Measurements from ENCODE around the gene CHPF2. TPM values are rescaled to one million over a fixed set of nuclear protein-coding genes. Genes with fewer than 3 reads are reported as not detected.

Gene CHPF2
- total RNA-seq, 4 donors from 2014 or later, result 18.5 to 32.6 (median 31.2) TPM

GRCh38 chr7:151218170-151218569 lies 14.1 kb upstream of the CHPF2 start:
- Histone ChIP-seq H3K4me1 (no peaks in the 10 kb centered on the region), H3K36me3 (no peaks in the 10 kb centered on the region), H3K27me3 (no peaks in the 10 kb centered on the region), H3K4me3 (no peak overlapping the region), H3K9me3 (no peaks in the 10 kb centered on the region), H3K27ac (no peak overlapping the region)
- no peak for DNase-seq
- TF ChIP-seq POLR2A (IDR thresholded peaks at IDR 0.05), result no peak
- TF ChIP-seq CTCF (IDR thresholded peaks at IDR 0.05), result no peak
- intact Hi-C loops (cut with DNase I; ENCODE audit: low total_unique reads), result no loop called here

GRCh38 chr7:151223728-151224127 lies 8.6 kb upstream of the CHPF2 start:
- intact Hi-C loops (cut with DNase I; ENCODE audit: low total_unique reads), result loop anchor here (10.0 kb wide), 1 partner anchor 1349 kb away; the partner anchor contains the start of gene ATP6V0E2
- Histone ChIP-seq H3K4me3 (no peak overlapping the region), H3K27ac (no peak overlapping the region), H3K4me1 (peaks cover 12% of the 10 kb centered on the region in 2 donors), H3K36me3 (no peaks in the 10 kb centered on the region), H3K27me3 (no peaks in the 10 kb centered on the region), H3K9me3 (no peaks in the 10 kb centered on the region)
- TF ChIP-seq POLR2A (IDR thresholded peaks at IDR 0.05) (no peak), CTCF (IDR thresholded peaks at IDR 0.05) (no peak)
- DNase-seq, result no peak

- Histone ChIP-seq H3K4me1 (peaks cover 12% of the 10 kb centered on the region in 2 donors), H3K27me3 (no peaks in the 10 kb centered on the region), H3K9me3 (no peaks in the 10 kb centered on the region), H3K27ac (no peak overlapping the region), H3K4me3 (peak overlapping the region; percentile 81 to 86), H3K36me3 (no peaks in the 10 kb centered on the region)
- TF ChIP-seq POLR2A (IDR thresholded peaks at IDR 0.05) (no peak), CTCF (IDR thresholded peaks at IDR 0.05) (no peak)
- intact Hi-C loops (cut with DNase I; ENCODE audit: low total_unique reads), result loop anchor here (10.0 kb wide), 1 partner anchor 1351 kb away; the partner anchor contains the start of gene ATP6V0E2
- DNase-seq, result no peak
These were observed 6.3 kb upstream of the CHPF2 start for GRCh38 chr7:151225948-151226510.

GRCh38 chr7:151226560-151226874 lies 5.8 kb upstream of the CHPF2 start:
- peak overlapping the region in 1 of 2 donors; percentile 78 for H3K27ac ChIP-seq
- no peaks in the 10 kb centered on the region for H3K27me3 ChIP-seq
- peaks cover 12% of the 10 kb centered on the region in 2 donors for H3K4me1 ChIP-seq
- intact Hi-C loops (cut with DNase I; ENCODE audit: low total_unique reads), result loop anchor here (10.0 kb wide), 1 partner anchor 1352 kb away; the partner anchor contains the start of gene ATP6V0E2
- TF ChIP-seq POLR2A (IDR thresholded peaks at IDR 0.05) (no peak), CTCF (IDR thresholded peaks at IDR 0.05) (no peak)
- peak overlapping the region; percentile 81 to 86 for H3K4me3 ChIP-seq
- H3K36me3 ChIP-seq, result no peaks in the 10 kb centered on the region
- no peaks in the 10 kb centered on the region for H3K9me3 ChIP-seq
- DNase-seq, result no peak

- no peaks in the 10 kb centered on the region for H3K36me3 ChIP-seq
- peak within 1 kb of the TSS; percentile 69 to 82 for H3K27ac ChIP-seq
- H3K4me3 ChIP-seq, result peak within 1 kb of the TSS; percentile 81 to 86
- peaks cover 12% of the 10 kb centered on the region in 2 donors for H3K4me1 ChIP-seq
- no peaks in the 10 kb centered on the region for H3K27me3 ChIP-seq
- TF ChIP-seq CTCF (IDR thresholded peaks at IDR 0.05) (peak in 1 of 4 experiments; percentile 45), POLR2A (IDR thresholded peaks at IDR 0.05) (peak; percentile 24 to 68)
- peak; percentile 99 for DNase-seq
- intact Hi-C loops (cut with DNase I; ENCODE audit: low total_unique reads), result loop anchor here (10.0 kb wide), 1 partner anchor 1352 kb away; the partner anchor contains the start of gene ATP6V0E2
- H3K9me3 ChIP-seq, result no peaks in the 10 kb centered on the region
These were observed 5.2 kb upstream of the CHPF2 start, which contains the start of gene ABCF2 for GRCh38 chr7:151226875-151227782. Gene ABCF2, minus strand, starts transcription at chr7:151227205. Its CDS starts 747 bp downstream, at chr7:151226458.

All from uterus (tissue), 4 donors.